ENCODE data around the gene ASB16.
A peak's percentile ranks its signal among the peaks of the same experiment; 100 is the strongest.

DNA sequence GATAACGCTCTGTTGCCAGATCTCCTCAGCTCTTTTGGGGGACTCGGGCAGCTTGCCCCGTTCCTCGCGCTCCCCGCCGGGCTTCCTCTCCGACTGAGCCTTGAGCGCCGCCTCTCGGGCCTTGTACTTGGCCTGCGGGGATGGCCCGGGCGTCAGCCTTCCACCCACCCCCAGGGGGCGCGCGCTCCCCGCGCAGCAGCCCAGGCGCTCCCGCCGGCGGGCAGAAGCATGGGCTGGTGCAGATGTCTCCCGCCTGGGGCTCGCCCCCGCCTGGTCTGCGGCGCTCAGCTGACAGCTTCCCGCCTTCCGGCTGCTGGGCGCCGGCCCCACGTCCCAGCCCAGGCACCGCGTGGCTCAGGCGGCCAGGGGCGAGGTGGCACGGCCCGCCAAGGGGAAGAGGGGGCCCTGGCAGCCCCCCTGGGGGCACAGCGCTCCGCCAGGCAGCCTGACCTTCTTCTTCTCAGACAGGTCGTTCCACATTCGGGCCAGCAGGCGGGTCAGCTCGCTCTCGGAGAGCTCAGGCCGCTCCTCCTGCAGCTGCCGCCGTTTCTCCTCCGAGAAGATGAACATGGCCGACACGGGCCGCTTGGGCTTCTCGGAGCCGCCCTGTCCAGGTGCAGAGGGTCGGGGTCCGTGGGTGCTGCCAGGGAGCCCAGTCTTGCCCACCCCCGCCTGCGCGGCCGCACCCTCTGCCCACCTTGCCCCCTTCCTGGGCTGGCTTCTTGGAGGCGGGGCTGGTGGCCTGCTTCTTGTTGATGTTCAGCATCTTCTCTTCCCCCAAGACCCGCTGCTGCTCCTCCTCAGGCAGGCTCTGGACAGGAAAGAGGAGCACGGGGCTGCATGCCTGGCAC lies 40.1 kb downstream of the ASB16 start:
- TF ChIP-seq EZH2 (IDR thresholded peaks at IDR 0.05; ENCODE audit: borderline replicate concordance, low read length): no peak
- TF ChIP-seq, protein P1, sequence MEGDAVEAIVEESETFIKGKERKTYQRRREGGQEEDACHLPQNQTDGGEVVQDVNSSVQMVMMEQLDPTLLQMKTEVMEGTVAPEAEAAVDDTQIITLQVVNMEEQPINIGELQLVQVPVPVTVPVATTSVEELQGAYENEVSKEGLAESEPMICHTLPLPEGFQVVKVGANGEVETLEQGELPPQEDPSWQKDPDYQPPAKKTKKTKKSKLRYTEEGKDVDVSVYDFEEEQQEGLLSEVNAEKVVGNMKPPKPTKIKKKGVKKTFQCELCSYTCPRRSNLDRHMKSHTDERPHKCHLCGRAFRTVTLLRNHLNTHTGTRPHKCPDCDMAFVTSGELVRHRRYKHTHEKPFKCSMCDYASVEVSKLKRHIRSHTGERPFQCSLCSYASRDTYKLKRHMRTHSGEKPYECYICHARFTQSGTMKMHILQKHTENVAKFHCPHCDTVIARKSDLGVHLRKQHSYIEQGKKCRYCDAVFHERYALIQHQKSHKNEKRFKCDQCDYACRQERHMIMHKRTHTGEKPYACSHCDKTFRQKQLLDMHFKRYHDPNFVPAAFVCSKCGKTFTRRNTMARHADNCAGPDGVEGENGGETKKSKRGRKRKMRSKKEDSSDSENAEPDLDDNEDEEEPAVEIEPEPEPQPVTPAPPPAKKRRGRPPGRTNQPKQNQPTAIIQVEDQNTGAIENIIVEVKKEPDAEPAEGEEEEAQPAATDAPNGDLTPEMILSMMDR (conservative IDR thresholded peaks at IDR 0.05 in 1 of 2, IDR thresholded peaks at IDR 0.05 in 1 of 2; ENCODE audit: extremely low read depth in 1 of 2, insufficient read depth in 1 of 2, low read depth in 1 of 2, low read length in 2 of 2): peak; percentile 54 to 82
